GM10847 (cell line): ENCODE results near the gene XNDC1N.

Experiments used
- POLR2A ChIP-seq: IDR thresholded peaks from 2 replicates; pipeline ENCODE4 v1.6.1; 2011; ENCODE audit not compliant: insufficient read length; ENCODE audit errors: extremely low read depth

The XNDC1N gene

DNA sequence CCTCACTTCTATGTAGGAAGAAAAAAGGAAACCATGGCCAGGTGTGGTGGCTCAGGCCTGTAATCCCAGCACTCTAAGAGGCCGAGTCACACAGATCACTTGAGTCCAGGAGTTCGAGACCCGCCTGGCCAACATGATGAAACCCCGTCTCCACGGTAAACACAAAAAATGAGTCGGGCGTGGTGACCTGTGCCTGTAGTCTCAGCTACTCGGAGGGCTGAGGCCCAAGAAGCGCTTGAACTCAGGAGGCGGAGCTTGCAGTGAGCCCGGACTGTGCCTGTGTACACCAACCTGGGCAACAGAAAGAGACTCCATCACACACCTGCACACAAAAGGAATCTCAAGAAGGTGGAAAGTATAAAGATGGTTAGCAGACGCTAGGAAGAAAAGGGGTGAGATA is 32.4 kb downstream of the XNDC1N start:
- TF ChIP-seq POLR2A: no peak
